HG02571 (cell line): Measurements from ENCODE around the gene HSPA1A.
A peak's percentile ranks its signal among the peaks of the same experiment; 100 is the strongest.
"Not testable (repeated sequence)": the region's sequence is repeated elsewhere in the genome, so short reads cannot be mapped to it uniquely, and the experiment has no call there.

Source experiments
- ATAC-seq: cut with Tn5 transposase; IDR thresholded peaks from one replicate; pipeline ENCODE4 v1.9.1; 2021; ENCODE audit warnings: mild to moderate bottlenecking, moderate library complexity; ENCODE audit not compliant: unreplicated experiment

HSPA1A gene

GRCh38 chr6:31834367-31835250, 19.3 kb downstream of the HSPA1A start:
- peak; percentile 45 for ATAC-seq

GRCh38 chr6:31836047-31836473, 20.7 kb downstream of the HSPA1A start:
- no peak for ATAC-seq

GRCh38 chr6:31836474-31837368, 21.4 kb downstream of the HSPA1A start:
- no peak for ATAC-seq

- ATAC-seq: no peak
These were observed 22.2 kb downstream of the HSPA1A start for GRCh38 chr6:31837369-31838113.

- not testable (repeated sequence) for ATAC-seq
These were observed 22.8 kb downstream of the HSPA1A start for GRCh38 chr6:31838114-31838553.

GRCh38 chr6:31838968-31839367, 23.6 kb downstream of the HSPA1A start:
- ATAC-seq: no peak

GRCh38 chr6:31839779-31840126, 24.4 kb downstream of the HSPA1A start:
- not testable (repeated sequence) for ATAC-seq

GRCh38 chr6:31842053-31842452, 26.7 kb downstream of the HSPA1A start:
- ATAC-seq: no peak

GRCh38 chr6:31844507-31844906, 29.2 kb downstream of the HSPA1A start:
- ATAC-seq: no peak

GRCh38 chr6:31847276-31847978, 32.1 kb downstream of the HSPA1A start:
- ATAC-seq: no peak

- ATAC-seq: no peak
These were observed 35.6 kb downstream of the HSPA1A start for GRCh38 chr6:31850765-31851484.

GRCh38 chr6:31851485-31851832, 36.1 kb downstream of the HSPA1A start:
- no peak for ATAC-seq

GRCh38 chr6:31851980-31852718, 36.8 kb downstream of the HSPA1A start:
- not testable (repeated sequence) for ATAC-seq

- ATAC-seq: not testable (repeated sequence)
These were observed 42.4 kb downstream of the HSPA1A start for GRCh38 chr6:31857774-31858173.

GRCh38 chr6:31858707-31859106, 43.4 kb downstream of the HSPA1A start:
- ATAC-seq: no peak

GRCh38 chr6:31859923-31860322, 44.6 kb downstream of the HSPA1A start:
- ATAC-seq: no peak

GRCh38 chr6:31860349-31860748, 45.0 kb downstream of the HSPA1A start:
- no peak for ATAC-seq

GRCh38 chr6:31861150-31861549, 45.8 kb downstream of the HSPA1A start:
- no peak for ATAC-seq

GRCh38 chr6:31861919-31862343, 46.6 kb downstream of the HSPA1A start:
- ATAC-seq: no peak
